Measurements from ENCODE around the gene NTN1.

DNA sequence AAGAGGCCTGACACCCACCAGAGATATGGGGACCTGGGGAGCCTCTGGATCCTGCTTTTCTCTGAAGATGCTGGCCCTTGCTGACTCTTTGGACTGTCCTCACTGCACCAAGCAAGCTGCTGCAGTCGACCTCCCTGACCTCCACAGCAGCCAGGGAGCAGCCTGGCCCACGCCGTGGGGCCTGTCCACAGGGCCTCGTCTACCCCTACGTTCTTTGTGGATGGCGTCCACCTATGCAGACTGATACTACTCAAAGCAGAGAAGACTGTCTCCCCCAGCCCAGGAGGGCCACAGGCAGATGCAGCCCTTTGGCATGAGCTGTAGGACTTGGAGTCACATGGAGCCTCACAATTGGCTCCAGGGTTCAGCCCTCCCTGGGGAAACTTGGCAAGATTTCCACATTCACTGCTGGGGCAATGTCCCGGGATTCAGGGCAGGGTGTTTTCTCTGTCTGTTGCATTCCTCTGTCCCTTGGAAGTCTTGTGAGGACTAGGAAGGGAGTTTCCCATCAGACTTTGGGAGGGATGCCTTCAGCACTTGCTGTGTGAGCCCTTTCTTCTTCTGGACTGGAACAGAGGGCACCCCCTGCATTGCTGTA is 152.2 kb downstream of the NTN1 start:
- TF ChIP-seq CTCF (IDR thresholded peaks at IDR 0.05): no peak
- no peak for TF ChIP-seq EZH2phosphoT487 (IDR thresholded peaks at IDR 0.05)
- TF ChIP-seq EZH2 (IDR thresholded peaks at IDR 0.05): no peak
